Measurements from ENCODE around the gene NDN. TPM values are rescaled to one million over a fixed set of nuclear protein-coding genes. Genes with fewer than 3 reads are reported as not detected.

Gene NDN
- polyA plus RNA-seq, 4 donors = 7.6 to 69.2 (median 25.1) TPM

- no peak for FAIRE-seq
- peaks cover 0 to 16% (median 0%) of the 10 kb centered on the region in 3 donors for H3K4me1 ChIP-seq (ENCODE audit: control insufficient read depth in 3 of 3, insufficient read depth in 2 of 3, low read depth in 1 of 3, low read length in 2 of 3)
- DNase-seq = peak in 1 of 2 donors; percentile 87
- H3K27ac ChIP-seq (ENCODE audit: low read depth in 1 of 3, low read length in 2 of 3) = peak overlapping the region in 2 of 3 donors; percentile 36 to 65
- peaks cover 0 to 34% of the 10 kb centered on the region in 2 donors for H3K9me3 ChIP-seq (ENCODE audit: control insufficient read depth in 2 of 2, insufficient read depth in 1 of 2, low read depth in 1 of 2, low read length in 1 of 2)
- H3K36me3 ChIP-seq (ENCODE audit: control insufficient read depth in 3 of 3, insufficient read depth in 2 of 3, low read depth in 1 of 3, low read length in 3 of 3) = peaks cover 0 to 3% (median 0%) of the 10 kb centered on the region in 3 donors
- H3K4me3 ChIP-seq (ENCODE audit: low read depth in 1 of 3, low read length in 3 of 3) = no peak overlapping the region
- 55 to 77% (median 73%) methylated on average over 5 of the region's 5 CpGs for WGBS, 3 donors
- H3K27me3 ChIP-seq (ENCODE audit: control insufficient read depth in 3 of 3, insufficient read depth in 3 of 3, low read length in 3 of 3) = no peaks in the 10 kb centered on the region
Measured at GRCh38 chr15:23690450-23690852, 3.3 kb upstream of the NDN start.

GRCh38 chr15:23690015-23690414 lies 2.9 kb upstream of the NDN start:
- no peak for DNase-seq
- 78 to 87% (median 79%) methylated on average over 4 of the region's 4 CpGs for WGBS, 3 donors
- peaks cover 0 to 31% of the 10 kb centered on the region in 2 donors for H3K9me3 ChIP-seq (ENCODE audit: control insufficient read depth in 2 of 2, insufficient read depth in 1 of 2, low read depth in 1 of 2, low read length in 1 of 2)
- no peak overlapping the region for H3K4me3 ChIP-seq (ENCODE audit: low read depth in 1 of 3, low read length in 3 of 3)
- peak overlapping the region in 2 of 3 donors; percentile 36 to 65 for H3K27ac ChIP-seq (ENCODE audit: low read depth in 1 of 3, low read length in 2 of 3)
- peaks cover 0 to 16% (median 0%) of the 10 kb centered on the region in 3 donors for H3K4me1 ChIP-seq (ENCODE audit: control insufficient read depth in 3 of 3, insufficient read depth in 2 of 3, low read depth in 1 of 3, low read length in 2 of 3)
- no peak for FAIRE-seq
- H3K36me3 ChIP-seq (ENCODE audit: control insufficient read depth in 3 of 3, insufficient read depth in 2 of 3, low read depth in 1 of 3, low read length in 3 of 3) = peaks cover 0 to 3% (median 0%) of the 10 kb centered on the region in 3 donors
- H3K27me3 ChIP-seq (ENCODE audit: control insufficient read depth in 3 of 3, insufficient read depth in 3 of 3, low read length in 3 of 3) = no peaks in the 10 kb centered on the region

GRCh38 chr15:23686466-23687142 lies 501 bp downstream of the NDN start:
- FAIRE-seq (no peak), DNase-seq (peak in 1 of 2 donors; percentile 39)
- 39 to 47% (median 44%) methylated on average over 50 to 57 of the region's 57 CpGs for WGBS, 3 donors
- Histone ChIP-seq H3K4me1 (ENCODE audit: control insufficient read depth in 3 of 3, insufficient read depth in 2 of 3, low read depth in 1 of 3, low read length in 2 of 3) (peaks cover 0 to 16% (median 0%) of the 10 kb centered on the region in 3 donors), H3K27ac (ENCODE audit: low read depth in 1 of 3, low read length in 2 of 3) (peak overlapping the region; percentile 16 to 60 (median 36)), H3K9me3 (ENCODE audit: control insufficient read depth in 2 of 2, insufficient read depth in 1 of 2, low read depth in 1 of 2, low read length in 1 of 2) (peaks cover 0 to 12% of the 10 kb centered on the region in 2 donors), H3K4me3 (ENCODE audit: low read depth in 1 of 3, low read length in 3 of 3) (peak overlapping the region; percentile 26 to 62 (median 59)), H3K36me3 (ENCODE audit: control insufficient read depth in 3 of 3, insufficient read depth in 2 of 3, low read depth in 1 of 3, low read length in 3 of 3) (peaks cover 0 to 3% (median 0%) of the 10 kb centered on the region in 3 donors), H3K27me3 (ENCODE audit: control insufficient read depth in 3 of 3, insufficient read depth in 3 of 3, low read length in 3 of 3) (no peaks in the 10 kb centered on the region)

- WGBS, 3 donors = 50 to 66% (median 53%) methylated on average over 3 of the region's 3 CpGs
- H3K27me3 ChIP-seq (ENCODE audit: control insufficient read depth in 3 of 3, insufficient read depth in 3 of 3, low read length in 3 of 3) = no peaks in the 10 kb centered on the region
- H3K4me3 ChIP-seq (ENCODE audit: low read depth in 1 of 3, low read length in 3 of 3) = no peak overlapping the region
- no peak overlapping the region for H3K27ac ChIP-seq (ENCODE audit: low read depth in 1 of 3, low read length in 2 of 3)
- no peaks in the 10 kb centered on the region for H3K36me3 ChIP-seq (ENCODE audit: control insufficient read depth in 3 of 3, insufficient read depth in 2 of 3, low read depth in 1 of 3, low read length in 3 of 3)
- no peak for FAIRE-seq
- no peaks in the 10 kb centered on the region for H3K4me1 ChIP-seq (ENCODE audit: control insufficient read depth in 3 of 3, insufficient read depth in 2 of 3, low read depth in 1 of 3, low read length in 2 of 3)
- DNase-seq = no peak
- no peaks in the 10 kb centered on the region for H3K9me3 ChIP-seq (ENCODE audit: control insufficient read depth in 2 of 2, insufficient read depth in 1 of 2, low read depth in 1 of 2, low read length in 1 of 2)
Measured at GRCh38 chr15:23671481-23671880, 15.6 kb downstream of the NDN start.

GRCh38 chr15:23670970-23671369 lies 16.1 kb downstream of the NDN start:
- H3K36me3 ChIP-seq (ENCODE audit: control insufficient read depth in 3 of 3, insufficient read depth in 2 of 3, low read depth in 1 of 3, low read length in 3 of 3) = no peaks in the 10 kb centered on the region
- WGBS, 3 donors = 87 to 91% (median 90%) methylated on average over 1 of the region's 1 CpG
- H3K27ac ChIP-seq (ENCODE audit: low read depth in 1 of 3, low read length in 2 of 3) = no peak overlapping the region
- no peaks in the 10 kb centered on the region for H3K9me3 ChIP-seq (ENCODE audit: control insufficient read depth in 2 of 2, insufficient read depth in 1 of 2, low read depth in 1 of 2, low read length in 1 of 2)
- no peak for FAIRE-seq
- no peaks in the 10 kb centered on the region for H3K4me1 ChIP-seq (ENCODE audit: control insufficient read depth in 3 of 3, insufficient read depth in 2 of 3, low read depth in 1 of 3, low read length in 2 of 3)
- no peak for DNase-seq
- no peaks in the 10 kb centered on the region for H3K27me3 ChIP-seq (ENCODE audit: control insufficient read depth in 3 of 3, insufficient read depth in 3 of 3, low read length in 3 of 3)
- no peak overlapping the region for H3K4me3 ChIP-seq (ENCODE audit: low read depth in 1 of 3, low read length in 3 of 3)

- no peak for DNase-seq
- Histone ChIP-seq H3K4me1 (ENCODE audit: control insufficient read depth in 3 of 3, insufficient read depth in 2 of 3, low read depth in 1 of 3, low read length in 2 of 3) (no peaks in the 10 kb centered on the region), H3K4me3 (ENCODE audit: low read depth in 1 of 3, low read length in 3 of 3) (no peak overlapping the region), H3K9me3 (ENCODE audit: control insufficient read depth in 2 of 2, insufficient read depth in 1 of 2, low read depth in 1 of 2, low read length in 1 of 2) (peaks cover 0 to 5% of the 10 kb centered on the region in 2 donors), H3K27ac (ENCODE audit: low read depth in 1 of 3, low read length in 2 of 3) (no peak overlapping the region), H3K27me3 (ENCODE audit: control insufficient read depth in 3 of 3, insufficient read depth in 3 of 3, low read length in 3 of 3) (peaks cover 0 to 2% (median 0%) of the 10 kb centered on the region in 3 donors), H3K36me3 (ENCODE audit: control insufficient read depth in 3 of 3, insufficient read depth in 2 of 3, low read depth in 1 of 3, low read length in 3 of 3) (no peaks in the 10 kb centered on the region)
- FAIRE-seq = no peak
- 41 to 58% (median 47%) methylated on average over 2 of the region's 2 CpGs for WGBS, 3 donors
Measured at GRCh38 chr15:23663232-23663631, 23.9 kb downstream of the NDN start.

GRCh38 chr15:23648920-23649515 lies 38.1 kb downstream of the NDN start:
- no peaks in the 10 kb centered on the region for H3K27me3 ChIP-seq (ENCODE audit: control insufficient read depth in 3 of 3, insufficient read depth in 3 of 3, low read length in 3 of 3)
- no peak overlapping the region for H3K27ac ChIP-seq (ENCODE audit: low read depth in 1 of 3, low read length in 2 of 3)
- H3K4me3 ChIP-seq (ENCODE audit: low read depth in 1 of 3, low read length in 3 of 3) = no peak overlapping the region
- peaks cover 0 to 6% of the 10 kb centered on the region in 2 donors for H3K9me3 ChIP-seq (ENCODE audit: control insufficient read depth in 2 of 2, insufficient read depth in 1 of 2, low read depth in 1 of 2, low read length in 1 of 2)
- 23 to 28% (median 23%) methylated on average over 6 of the region's 6 CpGs for WGBS, 3 donors
- FAIRE-seq = no peak
- peak; percentile 7 to 47 for DNase-seq
- no peaks in the 10 kb centered on the region for H3K36me3 ChIP-seq (ENCODE audit: control insufficient read depth in 3 of 3, insufficient read depth in 2 of 3, low read depth in 1 of 3, low read length in 3 of 3)
- H3K4me1 ChIP-seq (ENCODE audit: control insufficient read depth in 3 of 3, insufficient read depth in 2 of 3, low read depth in 1 of 3, low read length in 2 of 3) = no peaks in the 10 kb centered on the region

GRCh38 chr15:23647421-23648370 lies 39.4 kb downstream of the NDN start, which contains the start of gene MAGEL2:
Gene MAGEL2, minus strand, starts transcription at chr15:23647867. Its CDS starts 125 bp downstream, at chr15:23647742.
- DNase-seq (peak in 1 of 2 donors; percentile 50), FAIRE-seq (no peak)
- Histone ChIP-seq H3K27ac (ENCODE audit: low read depth in 1 of 3, low read length in 2 of 3) (no peak within 1 kb of the TSS), H3K4me1 (ENCODE audit: control insufficient read depth in 3 of 3, insufficient read depth in 2 of 3, low read depth in 1 of 3, low read length in 2 of 3) (no peaks in the 10 kb centered on the region), H3K4me3 (ENCODE audit: low read depth in 1 of 3, low read length in 3 of 3) (peak within 1 kb of the TSS in 1 of 3 donors; percentile 50), H3K36me3 (ENCODE audit: control insufficient read depth in 3 of 3, insufficient read depth in 2 of 3, low read depth in 1 of 3, low read length in 3 of 3) (no peaks in the 10 kb centered on the region), H3K9me3 (ENCODE audit: control insufficient read depth in 2 of 2, insufficient read depth in 1 of 2, low read depth in 1 of 2, low read length in 1 of 2) (peaks cover 0 to 10% of the 10 kb centered on the region in 2 donors), H3K27me3 (ENCODE audit: control insufficient read depth in 3 of 3, insufficient read depth in 3 of 3, low read length in 3 of 3) (no peaks in the 10 kb centered on the region)
- 51 to 60% (median 56%) methylated on average over 28 to 37 of the region's 37 CpGs for WGBS, 3 donors

Measured in small intestine (tissue), 7 donors.